Measurements from ENCODE around the gene KRTAP1-5.
"Not testable (repeated sequence)": the region's sequence is repeated elsewhere in the genome, so short reads cannot be mapped to it uniquely, and the experiment has no call there.

Gene KRTAP1-5

DNA sequence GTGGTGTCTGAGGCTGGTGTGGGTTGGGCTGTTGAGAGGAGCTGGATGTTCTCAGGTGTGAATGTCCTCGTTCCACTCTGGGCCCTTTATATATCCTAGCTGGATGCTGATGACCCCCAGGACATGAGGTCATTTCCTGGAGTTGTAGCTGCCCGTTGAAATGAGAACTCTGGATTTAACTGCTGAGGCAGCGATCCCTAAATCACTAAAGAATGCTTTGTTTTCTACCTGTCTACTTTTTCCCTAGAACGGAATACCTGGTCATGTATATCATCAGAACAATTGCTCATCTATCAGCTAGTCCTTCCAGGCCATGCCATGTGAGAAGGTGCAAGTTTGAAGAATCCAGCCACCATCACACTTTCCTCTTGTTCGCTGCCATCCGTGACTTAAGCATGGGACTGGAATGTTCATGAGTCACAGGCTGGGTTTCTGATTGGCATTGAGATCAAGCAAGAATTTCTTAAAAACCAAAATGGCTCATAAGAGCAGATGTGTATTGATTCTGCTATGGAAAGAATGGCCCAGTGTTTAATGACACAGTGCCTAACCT, 33.1 kb upstream of the KRTAP1-5 start, which contains the start of gene KRTAP2-3:
KRTAP2-3 (minus strand) TSS at position 63 of the 553 bp plus-strand sequence. CDS start 64 bp downstream, outside the sequence.
- Histone ChIP-seq H3K9me3 (ENCODE audit: insufficient read depth, low read depth, low read length) (no peaks in the 10 kb centered on the region), H3K4me3 (ENCODE audit: low read length) (no peak within 1 kb of the TSS), H3K4me1 (ENCODE audit: insufficient read depth, low read length) (no peaks in the 10 kb centered on the region), H3K27me3 (ENCODE audit: insufficient read depth, low read length) (no peaks in the 10 kb centered on the region), H3K27ac (ENCODE audit: low read length) (no peak within 1 kb of the TSS), H3K9ac (ENCODE audit: low read depth, low read length) (no peak within 1 kb of the TSS), H3K36me3 (ENCODE audit: insufficient read depth, low read depth, low read length) (no peaks in the 10 kb centered on the region)

DNA sequence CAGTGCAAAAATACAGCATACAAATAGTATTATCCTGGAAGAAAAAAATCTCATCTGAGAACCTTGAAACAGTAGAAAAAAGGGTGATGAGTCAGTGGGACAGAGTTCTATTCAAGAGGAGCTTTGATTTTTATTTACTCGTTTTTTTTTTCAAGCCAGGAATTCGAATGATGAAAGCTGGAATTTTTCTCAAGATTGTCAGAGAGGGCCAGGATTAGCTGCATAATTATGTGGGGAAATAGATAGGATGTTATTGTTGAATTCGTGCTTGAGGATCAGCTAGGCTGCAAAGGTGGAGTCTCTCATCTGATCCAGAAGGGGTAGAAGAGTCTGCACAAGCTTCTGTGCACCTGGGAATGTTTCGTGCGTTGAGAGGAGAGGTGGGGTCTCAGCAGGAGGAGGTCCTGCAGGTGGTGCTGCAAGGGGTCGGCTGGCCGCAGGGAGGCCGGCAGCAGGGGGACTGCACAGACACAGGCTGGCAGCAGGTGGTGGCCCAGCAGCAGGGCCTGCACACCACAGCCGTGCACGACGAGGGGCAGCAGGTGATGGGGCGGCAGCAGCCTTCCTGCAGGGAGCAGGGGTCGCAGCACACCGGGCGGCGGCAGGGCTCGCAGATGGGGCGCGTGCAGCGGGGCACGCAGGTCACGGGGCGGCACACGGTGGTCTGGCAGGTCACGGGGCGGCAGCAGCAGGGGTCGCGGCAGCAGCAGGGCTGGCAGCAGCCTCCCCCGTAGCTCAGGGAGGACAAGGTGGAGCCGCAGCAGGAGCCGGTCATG, 32.5 kb upstream of the KRTAP1-5 start:
- not testable (repeated sequence) for H3K36me3 ChIP-seq (ENCODE audit: insufficient read depth, low read depth, low read length); H3K4me3 ChIP-seq (ENCODE audit: low read length); H3K9me3 ChIP-seq (ENCODE audit: insufficient read depth, low read depth, low read length); H3K9ac ChIP-seq (ENCODE audit: low read depth, low read length); H3K27me3 ChIP-seq (ENCODE audit: insufficient read depth, low read length); H3K27ac ChIP-seq (ENCODE audit: low read length); H3K4me1 ChIP-seq (ENCODE audit: insufficient read depth, low read length)

DNA sequence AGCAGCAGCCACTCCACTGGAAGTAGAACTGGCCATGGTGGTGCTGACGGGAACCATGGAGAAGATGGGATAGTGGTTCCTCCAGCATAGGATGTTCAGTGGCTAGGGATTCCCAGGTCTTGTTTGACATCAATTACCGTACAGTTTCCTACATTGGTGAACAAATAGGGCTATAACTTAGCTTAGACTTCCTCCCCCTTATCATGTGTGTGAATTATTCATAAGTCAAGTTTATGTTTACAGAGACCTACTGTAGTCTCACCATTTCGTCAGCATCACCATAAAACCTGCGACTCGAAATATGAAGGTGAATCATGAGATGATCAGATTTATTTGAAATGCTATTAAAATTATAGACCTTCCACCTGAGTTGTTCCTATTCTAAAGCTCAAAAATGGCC, 31.7 kb upstream of the KRTAP1-5 start:
- H3K9me3 ChIP-seq (ENCODE audit: insufficient read depth, low read depth, low read length) = no peaks in the 10 kb centered on the region
- H3K27me3 ChIP-seq (ENCODE audit: insufficient read depth, low read length) = no peaks in the 10 kb centered on the region
- no peaks in the 10 kb centered on the region for H3K4me1 ChIP-seq (ENCODE audit: insufficient read depth, low read length)
- H3K36me3 ChIP-seq (ENCODE audit: insufficient read depth, low read depth, low read length) = no peaks in the 10 kb centered on the region
- H3K27ac ChIP-seq (ENCODE audit: low read length) = no peak overlapping the region
- no peak overlapping the region for H3K4me3 ChIP-seq (ENCODE audit: low read length)
- H3K9ac ChIP-seq (ENCODE audit: low read depth, low read length) = no peak overlapping the region

DNA sequence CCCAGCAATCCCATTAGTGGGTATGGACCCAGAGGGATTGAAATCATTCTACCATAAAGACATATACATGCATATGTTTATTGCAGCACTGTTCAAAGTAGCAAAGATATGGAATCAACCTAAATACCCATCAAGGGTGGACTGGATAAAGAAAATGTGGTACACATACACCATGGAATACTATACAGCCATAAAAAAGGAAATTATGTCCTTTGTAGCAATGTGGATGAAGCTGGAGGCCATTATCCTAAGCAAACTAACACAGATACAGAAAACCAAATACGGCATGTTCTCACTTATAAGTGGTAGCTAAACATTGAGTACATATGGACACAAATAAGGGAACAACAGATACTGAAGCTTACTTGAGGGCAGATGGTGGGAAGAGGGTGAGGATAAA, 30.5 kb upstream of the KRTAP1-5 start:
- Histone ChIP-seq H3K4me3 (ENCODE audit: low read length) (no peak overlapping the region), H3K27me3 (ENCODE audit: insufficient read depth, low read length) (no peaks in the 10 kb centered on the region), H3K27ac (ENCODE audit: low read length) (no peak overlapping the region), H3K4me1 (ENCODE audit: insufficient read depth, low read length) (no peaks in the 10 kb centered on the region), H3K36me3 (ENCODE audit: insufficient read depth, low read depth, low read length) (no peaks in the 10 kb centered on the region), H3K9ac (ENCODE audit: low read depth, low read length) (no peak overlapping the region), H3K9me3 (ENCODE audit: insufficient read depth, low read depth, low read length) (no peaks in the 10 kb centered on the region)

DNA sequence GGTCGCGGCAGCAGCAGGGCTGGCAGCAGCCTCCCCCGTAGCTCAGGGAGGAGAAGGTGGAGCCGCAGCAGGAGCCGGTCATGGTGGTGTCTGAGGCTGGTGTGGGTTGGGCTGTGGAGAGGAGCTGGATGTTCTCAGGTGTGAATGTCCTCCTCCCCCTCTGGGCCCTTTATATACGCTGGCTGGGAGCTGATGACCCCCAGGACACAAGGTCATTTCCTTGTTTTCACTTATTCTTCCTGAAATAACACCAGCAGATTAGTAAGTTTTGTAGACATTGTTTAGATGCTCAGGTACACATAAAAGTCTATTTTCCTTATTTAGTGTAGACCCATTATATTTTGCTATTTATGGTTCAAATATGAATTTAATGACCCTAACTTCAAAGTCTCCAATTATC, 28.1 kb upstream of the KRTAP1-5 start, which contains the start of gene KRTAP2-2:
KRTAP2-2 (minus strand) TSS at position 101 of the 400 bp plus-strand sequence; CDS start at position 82, 19 bp downstream.
- H3K9ac ChIP-seq (ENCODE audit: low read depth, low read length); H3K9me3 ChIP-seq (ENCODE audit: insufficient read depth, low read depth, low read length); H3K4me3 ChIP-seq (ENCODE audit: low read length); H3K27ac ChIP-seq (ENCODE audit: low read length); H3K27me3 ChIP-seq (ENCODE audit: insufficient read depth, low read length); H3K36me3 ChIP-seq (ENCODE audit: insufficient read depth, low read depth, low read length); H3K4me1 ChIP-seq (ENCODE audit: insufficient read depth, low read length): not testable (repeated sequence)

DNA sequence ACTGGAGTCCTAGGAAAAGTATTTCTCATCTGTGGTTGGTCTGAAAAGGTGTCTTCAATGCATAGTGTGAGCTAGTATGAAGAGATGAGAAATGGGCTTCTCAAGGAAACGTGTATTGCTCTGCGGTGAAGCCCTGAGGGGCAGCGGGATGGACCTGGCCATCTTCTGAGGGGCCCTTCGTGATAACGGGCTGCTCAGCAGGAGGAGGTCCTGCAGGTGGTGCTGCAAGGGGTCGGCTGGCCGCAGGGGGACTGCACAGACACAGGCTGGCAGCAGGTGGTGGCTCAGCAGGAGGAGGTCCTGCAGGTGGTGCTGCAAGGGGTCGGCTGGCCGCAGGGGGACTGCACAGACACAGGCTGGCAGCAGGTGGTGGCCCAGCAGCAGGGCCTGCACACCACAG, 27.5 kb upstream of the KRTAP1-5 start:
- H3K9me3 ChIP-seq (ENCODE audit: insufficient read depth, low read depth, low read length); H3K27ac ChIP-seq (ENCODE audit: low read length); H3K36me3 ChIP-seq (ENCODE audit: insufficient read depth, low read depth, low read length); H3K4me1 ChIP-seq (ENCODE audit: insufficient read depth, low read length); H3K9ac ChIP-seq (ENCODE audit: low read depth, low read length); H3K4me3 ChIP-seq (ENCODE audit: low read length); H3K27me3 ChIP-seq (ENCODE audit: insufficient read depth, low read length): not testable (repeated sequence)

DNA sequence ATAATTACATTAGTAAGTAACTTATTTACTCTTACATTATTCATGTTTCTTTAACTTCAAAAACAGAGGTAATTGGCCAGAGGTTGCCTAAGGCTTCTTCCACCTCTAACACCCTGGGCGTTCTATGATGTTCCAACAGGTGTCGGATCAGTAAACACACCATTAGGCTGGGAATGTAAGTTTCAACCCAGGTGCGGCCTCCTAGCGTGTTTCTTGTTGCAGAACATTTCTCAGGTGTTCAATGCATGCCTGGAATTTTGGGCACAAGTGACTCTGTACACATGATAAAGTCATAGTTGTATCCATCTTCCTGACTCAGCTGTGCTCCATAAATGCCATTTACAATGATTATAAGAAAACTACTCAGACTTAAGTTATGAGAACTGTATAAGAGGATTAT, 27.0 kb upstream of the KRTAP1-5 start:
- H3K9ac ChIP-seq (ENCODE audit: low read depth, low read length) = no peak overlapping the region
- H3K9me3 ChIP-seq (ENCODE audit: insufficient read depth, low read depth, low read length) = no peaks in the 10 kb centered on the region
- H3K4me3 ChIP-seq (ENCODE audit: low read length) = no peak overlapping the region
- no peak overlapping the region for H3K27ac ChIP-seq (ENCODE audit: low read length)
- no peaks in the 10 kb centered on the region for H3K27me3 ChIP-seq (ENCODE audit: insufficient read depth, low read length)
- H3K36me3 ChIP-seq (ENCODE audit: insufficient read depth, low read depth, low read length) = no peaks in the 10 kb centered on the region
- no peaks in the 10 kb centered on the region for H3K4me1 ChIP-seq (ENCODE audit: insufficient read depth, low read length)

DNA sequence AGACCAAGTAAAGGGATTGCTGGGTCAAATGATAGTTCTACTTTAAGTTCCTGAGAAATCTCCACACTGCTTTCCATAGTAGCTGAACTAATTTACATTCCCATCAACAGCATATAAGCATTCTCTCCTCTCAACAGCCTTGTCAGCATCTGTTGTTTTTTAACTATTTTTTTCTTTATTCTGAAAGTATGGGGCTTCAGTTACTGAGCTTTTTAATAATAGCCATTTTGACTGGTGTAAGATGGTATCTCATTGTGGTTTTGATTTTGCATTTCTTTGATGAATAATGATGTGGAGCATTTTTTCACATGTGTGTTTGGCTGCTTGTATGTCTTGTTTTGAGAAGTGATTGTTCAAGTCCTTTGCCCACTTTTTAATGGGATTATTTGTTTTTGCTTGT, 25.6 kb upstream of the KRTAP1-5 start:
- no peak overlapping the region for H3K27ac ChIP-seq (ENCODE audit: low read length)
- no peaks in the 10 kb centered on the region for H3K9me3 ChIP-seq (ENCODE audit: insufficient read depth, low read depth, low read length)
- no peaks in the 10 kb centered on the region for H3K27me3 ChIP-seq (ENCODE audit: insufficient read depth, low read length)
- H3K4me3 ChIP-seq (ENCODE audit: low read length) = no peak overlapping the region
- no peak overlapping the region for H3K9ac ChIP-seq (ENCODE audit: low read depth, low read length)
- H3K36me3 ChIP-seq (ENCODE audit: insufficient read depth, low read depth, low read length) = no peaks in the 10 kb centered on the region
- H3K4me1 ChIP-seq (ENCODE audit: insufficient read depth, low read length) = no peaks in the 10 kb centered on the region; the same call in 1 of the 2 replicates

DNA sequence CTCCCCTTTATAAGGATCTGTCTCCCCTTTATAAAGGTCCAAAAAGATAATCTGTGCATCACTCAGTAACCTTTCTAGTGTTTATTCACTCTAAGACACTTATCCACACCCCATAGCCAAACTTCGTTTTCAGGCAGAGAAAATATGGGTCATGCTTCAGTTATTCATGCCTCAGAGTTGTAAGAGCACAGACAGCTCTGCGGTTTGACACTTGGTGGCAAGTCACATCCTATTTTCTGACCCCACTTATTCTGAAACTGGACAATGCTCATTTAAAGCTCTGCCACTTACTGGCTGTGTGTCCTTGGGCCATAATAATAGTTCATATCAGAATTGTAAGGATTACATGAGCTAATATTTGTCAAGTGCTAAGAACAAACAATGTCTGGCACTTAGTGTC, 22.1 kb upstream of the KRTAP1-5 start:
- H3K4me3 ChIP-seq (ENCODE audit: low read length) = no peak overlapping the region
- H3K36me3 ChIP-seq (ENCODE audit: insufficient read depth, low read depth, low read length) = no peaks in the 10 kb centered on the region
- no peak overlapping the region for H3K9ac ChIP-seq (ENCODE audit: low read depth, low read length)
- no peaks in the 10 kb centered on the region for H3K27me3 ChIP-seq (ENCODE audit: insufficient read depth, low read length)
- no peak overlapping the region for H3K27ac ChIP-seq (ENCODE audit: low read length)
- H3K4me1 ChIP-seq (ENCODE audit: insufficient read depth, low read length) = no peaks in the 10 kb centered on the region; the same call in 1 of the 2 replicates
- H3K9me3 ChIP-seq (ENCODE audit: insufficient read depth, low read depth, low read length) = no peaks in the 10 kb centered on the region

DNA sequence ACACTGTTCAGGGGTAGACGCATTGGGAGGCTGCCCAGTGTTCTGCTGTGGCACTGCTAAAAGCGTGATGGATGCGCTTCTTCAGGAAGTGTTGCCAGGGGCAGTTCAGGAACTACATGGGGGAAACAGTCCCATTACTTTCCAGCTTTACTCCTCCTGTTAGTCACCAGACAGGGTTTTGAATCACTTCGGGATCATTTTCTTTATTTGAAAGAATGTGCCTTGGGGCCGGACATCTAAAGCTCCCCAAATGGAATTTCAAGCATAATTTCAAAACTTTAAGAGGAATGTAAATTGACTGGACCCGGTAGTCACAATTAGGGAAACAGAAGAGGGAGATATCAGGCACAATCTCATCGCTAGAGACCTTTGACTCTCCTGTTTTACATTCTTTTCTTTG, 21.4 kb upstream of the KRTAP1-5 start:
- Histone ChIP-seq H3K36me3 (ENCODE audit: insufficient read depth, low read depth, low read length) (no peaks in the 10 kb centered on the region), H3K4me3 (ENCODE audit: low read length) (no peak overlapping the region), H3K27me3 (ENCODE audit: insufficient read depth, low read length) (no peaks in the 10 kb centered on the region), H3K9ac (ENCODE audit: low read depth, low read length) (no peak overlapping the region), H3K4me1 (ENCODE audit: insufficient read depth, low read length) (no peaks in the 10 kb centered on the region; the same call in 1 of the 2 replicates), H3K27ac (ENCODE audit: low read length) (no peak overlapping the region), H3K9me3 (ENCODE audit: insufficient read depth, low read depth, low read length) (no peaks in the 10 kb centered on the region)

DNA sequence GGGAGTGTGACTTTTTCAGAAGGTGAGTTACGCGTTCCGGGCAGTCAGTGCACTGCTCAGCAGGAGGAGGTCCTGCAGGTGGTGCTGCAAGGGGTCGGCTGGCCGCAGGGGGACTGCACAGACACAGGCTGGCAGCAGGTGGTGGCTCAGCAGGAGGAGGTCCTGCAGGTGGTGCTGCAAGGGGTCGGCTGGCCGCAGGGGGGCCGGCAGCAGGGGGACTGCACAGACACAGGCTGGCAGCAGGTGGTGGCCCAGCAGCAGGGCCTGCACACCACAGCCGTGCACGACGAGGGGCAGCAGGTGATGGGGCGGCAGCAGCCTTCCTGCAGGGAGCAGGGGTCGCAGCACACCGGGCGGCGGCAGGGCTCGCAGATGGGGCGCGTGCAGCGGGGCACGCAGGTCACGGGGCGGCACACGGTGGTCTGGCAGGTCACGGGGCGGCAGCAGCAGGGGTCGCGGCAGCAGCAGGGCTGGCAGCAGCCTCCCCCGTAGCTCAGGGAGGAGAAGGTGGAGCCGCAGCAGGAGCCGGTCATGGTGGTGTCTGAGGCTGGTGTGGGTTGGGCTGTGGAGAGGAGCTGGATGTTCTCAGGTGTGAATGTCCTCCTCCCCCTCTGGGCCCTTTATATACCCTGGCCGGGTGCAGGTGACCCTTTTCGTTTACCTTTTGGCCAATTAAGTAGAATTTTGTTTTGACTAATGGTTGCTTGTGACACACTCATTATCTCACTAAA, 19.9 kb upstream of the KRTAP1-5 start, which contains the start of gene KRTAP2-1:
KRTAP2-1 (minus strand) TSS at position 582 of the 731 bp plus-strand sequence; CDS start at position 533, 49 bp downstream.
- not testable (repeated sequence) for H3K4me3 ChIP-seq (ENCODE audit: low read length); H3K4me1 ChIP-seq (ENCODE audit: insufficient read depth, low read length); H3K27me3 ChIP-seq (ENCODE audit: insufficient read depth, low read length); H3K9ac ChIP-seq (ENCODE audit: low read depth, low read length); H3K36me3 ChIP-seq (ENCODE audit: insufficient read depth, low read depth, low read length); H3K27ac ChIP-seq (ENCODE audit: low read length); H3K9me3 ChIP-seq (ENCODE audit: insufficient read depth, low read depth, low read length)

Measured in iPS-20b (cell line).